HepG2 (cell line): ENCODE measurements around the gene KIF22. TPM values are rescaled to one million over a fixed set of nuclear protein-coding genes. Genes with fewer than 3 reads are reported as not detected.

Experiments used
- ARHGAP35 ChIP-seq: sonication (generic); formaldehyde crosslinking; IDR thresholded peaks from 2 replicates; pipeline ENCODE4 v1.9.0; 2022; ENCODE audit warnings: mild to moderate bottlenecking, inconsistent platforms, moderate library complexity, missing genetic modification reagents, borderline replicate concordance
- ATF2 ChIP-seq: sonication (generic); formaldehyde crosslinking; IDR thresholded peaks from 2 replicates; pipeline ENCODE4 v1.4.0; 2020; ENCODE audit warnings: missing genetic modification reagents
- BRCA1 ChIP-seq: sonication (generic); formaldehyde crosslinking; IDR thresholded peaks from 2 replicates; pipeline ENCODE4 v1.4.0; 2020; ENCODE audit warnings: missing genetic modification reagents
- CENPT ChIP-seq: sonication (generic); formaldehyde crosslinking; IDR thresholded peaks from 2 replicates; pipeline ENCODE4 v1.8.0; 2022; ENCODE audit warnings: low read depth, mild to moderate bottlenecking, moderate library complexity, missing genetic modification reagents
- FOXJ3 ChIP-seq: sonication (generic); formaldehyde crosslinking; IDR thresholded peaks from 2 replicates; pipeline ENCODE4 v1.4.0; 2020; ENCODE audit warnings: missing genetic modification reagents, mild to moderate bottlenecking, borderline replicate concordance
- GPBP1L1 ChIP-seq: sonication (generic); formaldehyde crosslinking; IDR thresholded peaks from 2 replicates; pipeline ENCODE4 v1.5.0; 2020; ENCODE audit warnings: mild to moderate bottlenecking, missing genetic modification reagents
- KAT7 ChIP-seq: IDR thresholded peaks from 2 replicates; pipeline ENCODE4 v1.6.1; 2018; ENCODE audit warnings: borderline replicate concordance, missing compliant biosample characterization
- KLF16 ChIP-seq, 2 experiments: sonication (generic) in 1 of 2; formaldehyde crosslinking in 1 of 2; IDR thresholded peaks; 2 replicates each; pipeline versions ENCODE4 v1.6.1 to v1.8.0; 2016 to 2023; ENCODE audit warnings: missing genetic modification reagents in 2 of 2, missing compliant biosample characterization in 1 of 2
- KLF9 ChIP-seq: IDR thresholded peaks from 2 replicates; pipeline ENCODE4 v1.6.1; 2016; ENCODE audit warnings: low read depth
- LCORL ChIP-seq, 2 experiments: fragments of 450-650 bp in 1 of 2; sonication (generic) in 1 of 2; formaldehyde crosslinking in 1 of 2; IDR thresholded peaks; 2 replicates each; pipeline versions ENCODE4 v1.5.0 to v1.6.1; 2017 to 2020; ENCODE audit warnings: antibody characterized with exemption in 1 of 2, missing genetic modification reagents in 1 of 2
- MIER2 ChIP-seq: IDR thresholded peaks from 2 replicates; pipeline ENCODE4 v1.6.1; 2016; ENCODE audit warnings: missing biosample characterization, missing genetic modification reagents
- NFIB ChIP-seq: sonication (generic); formaldehyde crosslinking; IDR thresholded peaks from 2 replicates; pipeline ENCODE4 v1.9.0; 2021; ENCODE audit warnings: missing genetic modification reagents, mild to moderate bottlenecking, borderline replicate concordance
- NFRKB ChIP-seq: fragments of 450-650 bp; IDR thresholded peaks from 2 replicates; pipeline ENCODE4 v1.6.1; 2017
- PAWR ChIP-seq: sonication (generic); formaldehyde crosslinking; IDR thresholded peaks from 2 replicates; pipeline ENCODE4 v1.4.0; 2020; ENCODE audit warnings: missing genetic modification reagents, mild to moderate bottlenecking, borderline replicate concordance
- POLR2AphosphoS2 ChIP-seq: IDR thresholded peaks from 2 replicates; pipeline ENCODE4 v1.6.1; 2011; ENCODE audit warnings: low read depth, low read length, improper control_type of control experiment
- RELA ChIP-seq: sonication (generic); formaldehyde crosslinking; IDR thresholded peaks from 2 replicates; pipeline ENCODE4 v1.4.0; 2020; ENCODE audit warnings: missing genetic modification reagents
- RORA ChIP-seq: sonication (generic); formaldehyde crosslinking; IDR thresholded peaks from 2 replicates; pipeline ENCODE4 v1.5.0; 2020; ENCODE audit warnings: mild to moderate bottlenecking, missing genetic modification reagents, moderate library complexity
- ZBTB37 ChIP-seq: sonication (generic); formaldehyde crosslinking; IDR thresholded peaks from 2 replicates; pipeline ENCODE4 v1.4.0; 2020; ENCODE audit warnings: mild to moderate bottlenecking, missing genetic modification reagents
- ZNF329 ChIP-seq: sonication (generic); formaldehyde crosslinking; IDR thresholded peaks from 2 replicates; pipeline ENCODE4 v1.9.0; 2021; ENCODE audit warnings: low read depth, mild to moderate bottlenecking, missing genetic modification reagents
- ZNF484 ChIP-seq: sonication (generic); formaldehyde crosslinking; IDR thresholded peaks from 2 replicates; pipeline ENCODE4 v1.5.1; 2020; ENCODE audit warnings: mild to moderate bottlenecking, low read depth, missing genetic modification reagents, borderline replicate concordance
- ZNF850 ChIP-seq: sonication (generic); formaldehyde crosslinking; conservative IDR thresholded peaks from 2 replicates; pipeline ENCODE4 v1.9.0; 2021; ENCODE audit warnings: mild to moderate bottlenecking, missing genetic modification reagents
- polyA plus RNA-seq, 8 experiments: library from polyadenylated mRNA; depleted of rRNA in 3 of 8; stranded (reverse) in 7 of 8; unstranded in 1 of 8; fragments of >200 nt; fragmentation: Illumina TruSeq in 4 of 8; extraction: Trizol in 4 of 8; gene quantifications; 2 replicates each; pipeline versions ENCODE4 v1.2.1 to v1.2.3, GENCODE V29; 2011 to 2016; ENCODE audit warnings: low read depth in 4 of 8, missing spikeins in 1 of 8, mixed read lengths in 1 of 8; ENCODE audit not compliant: insufficient read depth in 1 of 8
- total RNA-seq, 5 experiments: library from RNA; depleted of rRNA; stranded (reverse); fragments of >200 nt; fragmentation: Illumina TruSeq; extraction: Trizol; gene quantifications; 2 replicates each; pipeline ENCODE4 v1.2.3, GENCODE V29; 2016; ENCODE audit warnings: low read depth in 1 of 5

KIF22 gene
- total and polyA plus RNA-seq, 2 of the 13 experiments (the other 11 are each of a cell fraction or from before 2014, with no cell fraction given): 95.8 to 118 TPM

- no peak for TF ChIP-seq POLR2AphosphoS2
- TF ChIP-seq PAWR (CRISPR knock-in tag): no peak
- peak; percentile 74 for TF ChIP-seq ATF2 (CRISPR knock-in tag)
- TF ChIP-seq NFRKB: no peak
- no peak for TF ChIP-seq KLF9 (CRISPR knock-in tag)
- TF ChIP-seq ZNF850: no peak
- TF ChIP-seq GPBP1L1 (CRISPR knock-in tag): no peak
- TF ChIP-seq BRCA1 (CRISPR knock-in tag): no peak
- TF ChIP-seq KLF16 (CRISPR knock-in tag; IDR thresholded peaks at IDR 0.05): 0 out of 4 replicates have a peak, but pooled peaks of 1 of the 2 experiments have one; percentile 56
- no peak for TF ChIP-seq CENPT
- TF ChIP-seq NFIB (CRISPR knock-in tag): no peak
- TF ChIP-seq ZBTB37 (CRISPR knock-in tag): no peak
- no peak for TF ChIP-seq FOXJ3
- peak; percentile 69 for TF ChIP-seq MIER2
- no peak for TF ChIP-seq RORA (CRISPR knock-in tag)
- no peak for TF ChIP-seq LCORL (IDR thresholded peaks at IDR 0.05)
- no peak for TF ChIP-seq LCORL (CRISPR knock-in tag; IDR thresholded peaks at IDR 0.05)
- no peak for TF ChIP-seq RELA (CRISPR knock-in tag)
- TF ChIP-seq ZNF484: no peak
- peak; percentile 69; the same call in 1 of the 2 replicates for TF ChIP-seq ARHGAP35
- TF ChIP-seq ZNF329 (CRISPR knock-in tag): no peak
- TF ChIP-seq KAT7 (CRISPR knock-in tag): no peak
Observed at GRCh38 chr16:29848420-29849297, 58.1 kb downstream of the KIF22 start (continued).
